ENCODE measurements around the gene PRRC2C. TPM values are rescaled to one million over a fixed set of nuclear protein-coding genes. Genes with fewer than 3 reads are reported as not detected.

Gene PRRC2C
- total RNA-seq, 2 donors from 2014 or later = 198 to 210 TPM

- no peak overlapping the region for H3K4me3 Mint-ChIP-seq
- TF ChIP-seq CTCF (conservative IDR thresholded peaks at IDR 0.05) = peak; percentile 53
- Histone ChIP-seq H3K9me3 (ENCODE audit: control insufficient read depth, low read length) (no peaks in the 10 kb centered on the region), H3K27ac (ENCODE audit: low read depth, low read length) (no peak overlapping the region), H3K36me3 (ENCODE audit: control insufficient read depth, insufficient read depth, low read length) (peaks cover 94% of the 10 kb centered on the region), H3K4me3 (ENCODE audit: low read length) (no peak overlapping the region), H3K9ac (ENCODE audit: extremely low read depth, low read length, poor library complexity, severe bottlenecking) (no peak overlapping the region), H3K27me3 (ENCODE audit: control insufficient read depth, insufficient read depth, low read length, poor library complexity, severe bottlenecking) (no peaks in the 10 kb centered on the region), H3K4me1 (ENCODE audit: control insufficient read depth, insufficient read depth, low read length) (no peaks in the 10 kb centered on the region)
- H3K9me3 Mint-ChIP-seq = no peaks in the 10 kb centered on the region
- H3K4me1 Mint-ChIP-seq = no peaks in the 10 kb centered on the region
- peak overlapping the region; percentile 9 for H3K27ac Mint-ChIP-seq
- peaks cover 48% of the 10 kb centered on the region for H3K36me3 Mint-ChIP-seq (ENCODE audit: low read depth)
- DNase-seq = no peak
- 91 to 93% methylated on average over 3 of the region's 3 CpGs for WGBS, 2 experiments (ENCODE audit: insufficient coverage in 1 of 2, insufficient read length in 1 of 2)
- H3K27me3 Mint-ChIP-seq (ENCODE audit: insufficient read depth) = no peaks in the 10 kb centered on the region
These were observed 81.1 kb downstream of the PRRC2C start for GRCh38 chr1:171566467-171566866.

GRCh38 chr1:171570295-171570694 is 85.0 kb downstream of the PRRC2C start:
- no peak overlapping the region for H3K27ac ChIP-seq (ENCODE audit: low read depth, low read length)
- H3K27me3 ChIP-seq (ENCODE audit: control insufficient read depth, insufficient read depth, low read length, poor library complexity, severe bottlenecking) = no peaks in the 10 kb centered on the region
- Mint-ChIP-seq H3K4me1 (no peaks in the 10 kb centered on the region), H3K4me3 (no peak overlapping the region), H3K36me3 (ENCODE audit: low read depth) (peaks cover 72% of the 10 kb centered on the region), H3K9me3 (no peaks in the 10 kb centered on the region), H3K27me3 (ENCODE audit: insufficient read depth) (no peaks in the 10 kb centered on the region), H3K27ac (peak overlapping the region; percentile 1)
- no peak for DNase-seq
- H3K36me3 ChIP-seq (ENCODE audit: control insufficient read depth, insufficient read depth, low read length) = peaks cover 86% of the 10 kb centered on the region
- no peaks in the 10 kb centered on the region for H3K4me1 ChIP-seq (ENCODE audit: control insufficient read depth, insufficient read depth, low read length)
- H3K9me3 ChIP-seq (ENCODE audit: control insufficient read depth, low read length) = no peaks in the 10 kb centered on the region
- 80 to 91% methylated on average over 1 to 2 of the region's 2 CpGs for WGBS, 2 experiments (ENCODE audit: insufficient coverage in 1 of 2, insufficient read length in 1 of 2)
- no peak for TF ChIP-seq CTCF (conservative IDR thresholded peaks at IDR 0.05)
- H3K9ac ChIP-seq (ENCODE audit: extremely low read depth, low read length, poor library complexity, severe bottlenecking) = no peak overlapping the region
- H3K4me3 ChIP-seq (ENCODE audit: low read length) = no peak overlapping the region

DNA sequence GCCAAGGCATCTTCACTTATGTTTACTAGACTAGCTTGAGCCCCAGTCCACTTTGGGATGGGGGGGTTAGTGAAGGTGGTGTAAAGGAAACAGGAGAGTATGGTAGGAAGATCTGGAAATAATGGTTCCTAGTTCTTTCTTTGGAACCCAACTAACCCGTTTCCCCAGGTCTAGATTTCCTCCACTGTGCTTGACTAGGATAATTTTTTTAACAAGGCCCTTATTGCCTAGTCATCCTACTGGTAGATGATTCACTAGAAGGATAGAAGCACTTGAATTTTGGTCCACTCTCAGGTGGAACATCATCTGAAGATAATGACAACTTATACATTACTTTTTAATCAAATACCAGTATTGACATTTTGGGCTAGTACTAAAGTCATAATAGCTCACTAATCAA is 90.8 kb downstream of the PRRC2C start:
- Mint-ChIP-seq H3K36me3 (ENCODE audit: low read depth) (peaks cover 79% of the 10 kb centered on the region), H3K4me1 (no peaks in the 10 kb centered on the region), H3K27ac (no peak overlapping the region), H3K27me3 (ENCODE audit: insufficient read depth) (no peaks in the 10 kb centered on the region), H3K9me3 (no peaks in the 10 kb centered on the region), H3K4me3 (no peak overlapping the region)
- H3K27me3 ChIP-seq (ENCODE audit: control insufficient read depth, insufficient read depth, low read length, poor library complexity, severe bottlenecking) = no peaks in the 10 kb centered on the region
- no peak overlapping the region for H3K9ac ChIP-seq (ENCODE audit: extremely low read depth, low read length, poor library complexity, severe bottlenecking)
- H3K4me3 ChIP-seq (ENCODE audit: low read length) = no peak overlapping the region
- H3K27ac ChIP-seq (ENCODE audit: low read depth, low read length) = no peak overlapping the region
- H3K4me1 ChIP-seq (ENCODE audit: control insufficient read depth, insufficient read depth, low read length) = no peaks in the 10 kb centered on the region
- peaks cover 88% of the 10 kb centered on the region for H3K36me3 ChIP-seq (ENCODE audit: control insufficient read depth, insufficient read depth, low read length)
- WGBS, 2 experiments (ENCODE audit: insufficient coverage in 1 of 2, insufficient read length in 1 of 2) = no CpG with 5 or more reads among the region's 1 CpG
- no peaks in the 10 kb centered on the region for H3K9me3 ChIP-seq (ENCODE audit: control insufficient read depth, low read length)
- no peak for TF ChIP-seq CTCF (conservative IDR thresholded peaks at IDR 0.05)
- DNase-seq = no peak

Data from endodermal cell (in vitro differentiated cells).